Epidermal melanocyte (primary cell): ENCODE data around the gene PRDM8.
A peak's percentile ranks its signal among the peaks of the same experiment; 100 is the strongest.

ENCODE experiments used
- DNase-seq: peaks from one replicate; pipeline ENCODE4 v3.0.0; 2011; ENCODE audit warnings: low spot score; ENCODE audit not compliant: insufficient read length

PRDM8 gene

DNA sequence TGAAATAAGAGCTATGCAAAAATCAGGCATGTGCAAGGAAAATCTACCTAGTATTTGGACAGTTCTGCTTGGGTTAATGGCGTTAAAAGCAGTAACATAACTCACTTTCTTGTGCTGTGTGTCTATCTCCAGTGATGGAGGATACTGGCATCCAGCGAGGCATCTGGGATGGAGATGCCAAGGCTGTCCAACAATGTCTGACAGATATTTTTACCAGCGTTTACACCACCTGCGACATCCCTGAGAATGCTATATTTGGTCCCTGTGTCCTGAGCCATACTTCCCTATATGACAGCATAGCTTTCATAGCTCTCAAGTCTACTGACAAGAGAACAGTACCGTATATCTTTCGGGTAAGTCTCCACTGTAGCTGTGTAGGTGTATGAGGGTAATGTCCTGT lies 2.6 kb downstream of the PRDM8 start:
- no peak for DNase-seq

DNA sequence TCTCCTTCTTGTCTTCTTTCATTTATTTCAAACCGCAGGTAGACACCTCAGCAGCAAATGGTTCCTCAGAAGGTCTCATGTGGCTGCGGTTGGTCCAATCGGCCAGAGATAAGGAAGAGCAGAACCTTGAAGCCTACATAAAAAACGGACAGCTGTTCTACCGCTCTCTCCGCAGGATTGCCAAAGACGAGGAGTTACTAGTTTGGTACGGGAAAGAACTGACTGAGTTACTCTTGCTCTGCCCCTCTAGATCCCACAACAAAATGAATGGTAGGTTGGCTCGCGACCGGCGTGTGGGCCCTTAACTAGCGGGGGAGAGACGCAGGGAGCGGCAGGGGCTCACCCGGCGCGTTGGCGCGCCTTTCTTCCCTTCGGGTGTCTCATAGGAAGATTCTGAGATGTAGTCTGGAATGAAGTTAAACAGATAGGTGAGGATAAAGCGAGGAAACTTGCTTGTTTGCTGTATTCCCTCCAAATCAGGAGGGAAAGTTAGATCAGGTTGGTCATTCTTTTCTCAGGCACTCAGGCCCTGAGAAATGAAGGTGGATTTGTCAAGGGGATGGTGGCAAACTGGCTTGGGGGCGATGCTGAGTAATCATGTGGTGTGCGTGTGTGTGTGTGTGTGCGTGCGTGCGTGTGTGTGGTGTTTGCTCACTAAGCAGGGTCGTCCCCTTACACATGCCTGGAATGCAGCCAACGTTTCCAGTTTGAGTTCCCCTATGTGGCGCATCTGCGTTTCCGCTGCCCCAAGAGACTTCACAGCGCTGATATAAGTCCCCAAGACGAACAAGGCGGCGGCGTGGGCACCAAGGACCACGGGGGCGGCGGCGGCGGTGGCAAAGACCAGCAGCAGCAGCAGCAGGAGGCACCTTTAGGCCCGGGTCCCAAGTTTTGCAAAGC lies 4.2 kb downstream of the PRDM8 start:
- no peak for DNase-seq

DNA sequence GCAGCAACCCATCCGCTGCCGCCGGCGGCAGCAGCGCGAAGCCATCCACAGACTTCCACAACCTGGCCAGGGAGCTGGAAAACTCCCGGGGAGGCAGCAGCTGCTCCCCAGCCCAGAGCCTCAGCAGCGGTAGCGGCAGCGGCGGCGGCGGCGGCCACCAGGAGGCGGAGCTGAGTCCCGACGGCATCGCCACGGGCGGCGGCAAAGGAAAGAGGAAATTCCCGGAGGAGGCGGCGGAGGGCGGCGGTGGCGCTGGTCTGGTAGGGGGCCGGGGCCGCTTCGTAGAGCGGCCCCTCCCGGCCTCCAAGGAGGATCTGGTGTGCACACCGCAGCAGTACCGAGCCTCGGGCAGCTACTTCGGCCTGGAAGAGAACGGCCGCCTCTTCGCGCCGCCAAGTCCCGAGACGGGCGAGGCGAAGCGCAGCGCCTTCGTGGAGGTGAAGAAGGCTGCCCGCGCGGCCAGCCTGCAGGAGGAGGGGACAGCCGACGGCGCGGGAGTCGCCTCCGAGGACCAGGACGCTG lies 4.9 kb downstream of the PRDM8 start:
- peak; percentile 72 for DNase-seq

GRCh38 chr4:80202741-80203553 lies 5.6 kb downstream of the PRDM8 start:
- no peak for DNase-seq

DNA sequence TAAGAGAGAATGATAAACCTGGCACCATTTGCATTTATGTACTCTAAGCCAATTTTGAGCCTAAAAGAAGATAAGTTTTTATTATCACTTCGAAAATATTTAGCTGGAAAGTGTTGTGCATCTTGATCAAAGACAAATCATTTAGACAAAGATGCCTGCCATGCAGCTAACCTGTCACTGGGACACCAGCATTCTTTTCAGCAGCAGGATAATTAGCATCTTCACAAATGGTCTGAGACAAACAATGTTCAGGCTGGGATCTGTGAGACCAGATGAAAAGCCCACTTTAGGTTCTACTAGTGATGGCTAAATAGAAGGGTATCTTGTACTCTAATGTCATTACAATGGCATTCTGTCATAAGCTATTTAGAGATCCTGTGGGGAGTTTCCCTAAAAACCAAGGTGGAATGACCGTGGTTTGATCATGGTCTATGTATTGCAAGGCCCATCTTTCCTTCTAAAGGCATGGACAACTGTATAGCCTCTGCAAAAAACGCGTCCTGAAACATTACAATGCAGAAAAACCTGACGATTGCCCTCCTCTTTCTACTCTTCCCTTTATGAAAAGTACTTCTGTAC lies 7.2 kb downstream of the PRDM8 start:
- no peak for DNase-seq

DNA sequence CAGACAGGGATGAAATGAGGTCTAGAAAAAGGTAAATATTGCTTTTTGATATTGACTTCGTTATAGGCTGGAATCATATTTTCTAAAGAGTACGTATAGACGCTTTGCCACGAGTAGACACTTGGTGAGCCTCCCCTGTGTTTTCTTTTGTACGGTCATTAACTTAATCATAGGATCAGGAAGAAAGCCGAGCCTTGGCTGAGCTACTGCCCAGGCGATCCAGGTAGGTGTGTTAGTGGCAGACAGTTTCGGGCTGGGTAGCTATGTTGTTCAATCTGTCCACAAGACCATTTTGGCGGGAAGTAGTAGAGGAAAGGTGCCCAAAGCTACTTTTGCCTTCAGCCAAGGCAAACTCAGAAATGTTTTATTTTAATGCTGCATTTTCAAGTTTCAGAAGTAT lies 8.8 kb downstream of the PRDM8 start:
- no peak for DNase-seq

DNA sequence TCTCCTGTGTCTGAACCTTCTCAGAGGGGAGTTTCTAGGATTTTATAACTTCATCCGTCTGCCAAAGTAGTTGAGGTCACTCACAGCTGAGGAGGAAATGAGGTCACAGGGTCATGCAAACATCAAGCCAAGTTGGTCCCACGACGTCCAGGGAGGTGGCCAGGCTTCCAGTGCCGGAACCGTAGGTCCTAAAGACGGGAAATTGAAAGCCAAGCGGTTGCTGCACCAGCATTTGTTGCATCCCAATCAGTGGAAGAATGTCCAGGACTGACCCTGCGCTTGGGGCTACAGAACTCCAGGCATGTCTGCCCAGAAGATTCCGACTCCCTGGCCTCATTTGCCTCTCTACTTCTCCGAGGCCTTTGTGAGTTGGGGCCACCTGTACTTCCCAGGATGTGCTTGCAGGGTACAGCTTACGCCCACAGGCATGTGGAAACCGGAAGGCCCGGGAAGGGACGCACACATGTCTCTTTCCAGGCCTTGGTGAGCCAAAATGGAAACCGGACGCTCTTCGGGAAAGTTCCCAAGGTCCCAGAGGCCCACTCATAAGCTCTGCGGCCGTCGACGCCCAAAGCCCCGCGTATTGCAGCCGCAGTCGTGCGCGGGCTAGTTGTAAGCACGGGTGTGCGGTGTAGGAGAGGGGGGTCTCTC lies 9.3 kb downstream of the PRDM8 start:
- no peak for DNase-seq

DNA sequence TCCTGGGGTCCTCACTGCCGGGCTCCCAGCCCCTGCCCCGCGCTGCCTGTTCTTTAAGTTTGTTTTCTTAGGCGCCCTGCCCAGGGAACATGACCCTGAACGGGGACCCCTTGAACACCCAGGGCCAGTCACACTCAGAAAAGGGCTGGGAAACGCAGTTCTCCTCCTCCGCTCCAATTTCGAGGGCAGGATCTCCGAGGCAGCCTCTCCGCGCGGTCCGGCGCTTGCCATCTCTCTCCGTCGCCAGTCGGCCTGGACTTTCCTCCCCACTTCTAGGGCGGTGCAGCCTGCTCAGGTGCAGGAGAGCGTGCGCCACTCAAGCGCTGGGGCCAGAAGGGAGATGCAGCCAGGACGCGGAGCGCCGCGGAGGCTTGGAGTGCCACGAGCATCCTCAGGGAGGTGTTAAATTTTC lies 9.9 kb downstream of the PRDM8 start:
- no peak for DNase-seq

- no peak for DNase-seq
Measured at GRCh38 chr4:80207664-80208063, 10.4 kb downstream of the PRDM8 start.

DNA sequence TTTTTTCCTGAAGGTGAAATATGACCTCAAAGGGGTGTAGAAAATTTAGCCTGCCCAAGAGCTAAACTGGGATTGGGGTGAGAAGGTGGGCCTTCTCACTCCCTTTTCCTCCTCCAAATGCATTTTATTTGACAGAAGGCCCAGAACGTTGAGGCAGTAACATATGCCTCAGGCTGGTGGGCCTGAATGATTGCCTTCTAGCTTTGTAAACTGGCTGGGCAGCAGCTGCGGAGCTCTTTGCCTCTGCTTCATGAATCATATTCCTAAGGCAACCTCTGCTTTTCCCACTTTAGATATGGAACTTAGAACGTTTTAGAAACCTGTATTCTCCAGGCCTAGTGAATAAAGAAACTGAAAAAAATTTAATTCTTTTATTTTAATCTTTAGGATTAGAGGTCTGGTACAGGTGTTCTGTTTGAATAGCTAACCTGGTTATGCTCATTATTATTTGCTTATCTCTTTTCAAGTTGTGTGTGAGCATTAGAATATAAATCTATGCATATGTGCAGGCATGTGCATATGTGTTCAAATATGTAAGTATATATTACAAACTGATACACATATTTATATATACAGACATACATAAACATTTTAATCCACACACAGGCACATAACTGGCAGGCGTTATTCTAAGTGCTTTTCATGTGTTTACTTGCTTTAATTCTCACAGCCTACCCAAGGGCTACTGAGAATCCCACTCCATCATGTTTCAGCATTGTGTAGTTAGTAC lies 11.5 kb downstream of the PRDM8 start:
- no peak for DNase-seq

GRCh38 chr4:80209340-80209701 lies 12.0 kb downstream of the PRDM8 start:
- no peak for DNase-seq

GRCh38 chr4:80210549-80210948 lies 13.2 kb downstream of the PRDM8 start:
- no peak for DNase-seq

GRCh38 chr4:80213117-80213815 lies 16.0 kb downstream of the PRDM8 start:
- no peak for DNase-seq

DNA sequence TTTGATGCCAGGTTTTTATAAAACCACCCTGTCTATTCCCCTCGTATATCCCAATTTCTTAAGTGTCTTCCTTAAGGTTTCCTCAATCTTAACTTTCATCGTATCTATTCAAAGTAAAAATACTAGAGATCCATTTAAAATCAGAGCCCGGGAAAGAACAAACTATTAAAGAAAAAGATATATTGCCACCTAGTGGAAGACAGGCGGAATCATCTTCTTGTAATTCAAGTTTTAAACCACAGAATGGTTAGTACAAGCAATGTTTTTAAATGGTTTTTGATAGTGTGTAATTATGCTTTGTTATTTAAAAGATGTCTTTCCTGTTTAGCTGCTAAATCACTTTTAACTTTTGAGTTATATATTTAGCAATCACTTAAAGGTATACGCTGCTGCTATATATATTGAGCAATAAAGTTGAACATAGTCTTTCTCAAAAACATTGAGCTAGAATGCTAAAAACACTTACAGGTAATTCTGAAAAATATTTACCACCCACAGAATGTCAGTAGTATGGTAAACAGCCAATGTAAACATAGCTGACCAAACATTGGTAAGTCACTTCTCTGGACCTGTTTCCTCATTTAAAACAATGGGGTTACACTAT lies 18.2 kb downstream of the PRDM8 start:
- DNase-seq, result no peak

- no peak for DNase-seq
Measured at GRCh38 chr4:80216100-80216761, 18.9 kb downstream of the PRDM8 start.

- DNase-seq, result no peak
Measured at GRCh38 chr4:80219301-80220025, 22.2 kb downstream of the PRDM8 start.

- DNase-seq, result no peak
Measured at GRCh38 chr4:80220711-80221110, 23.4 kb downstream of the PRDM8 start.

DNA sequence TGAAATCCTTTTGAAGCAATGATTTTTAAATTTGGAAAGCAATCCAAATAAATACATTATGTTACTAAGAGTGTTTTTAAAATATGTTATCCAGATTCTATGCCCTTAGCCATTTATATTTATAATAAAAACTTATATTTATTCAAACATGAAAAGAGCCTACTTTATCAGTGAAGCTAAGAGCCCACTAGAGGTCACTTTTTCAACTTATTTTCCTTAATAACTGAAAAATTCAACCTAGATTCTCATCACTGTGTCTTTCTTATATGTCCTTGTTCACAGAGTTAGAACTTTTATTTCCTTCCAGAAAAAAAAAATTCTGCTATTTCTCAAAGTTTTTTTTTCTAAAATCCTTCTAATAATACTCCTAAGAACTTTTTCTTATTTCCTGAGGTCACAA lies 23.9 kb downstream of the PRDM8 start:
- DNase-seq, result no peak

DNA sequence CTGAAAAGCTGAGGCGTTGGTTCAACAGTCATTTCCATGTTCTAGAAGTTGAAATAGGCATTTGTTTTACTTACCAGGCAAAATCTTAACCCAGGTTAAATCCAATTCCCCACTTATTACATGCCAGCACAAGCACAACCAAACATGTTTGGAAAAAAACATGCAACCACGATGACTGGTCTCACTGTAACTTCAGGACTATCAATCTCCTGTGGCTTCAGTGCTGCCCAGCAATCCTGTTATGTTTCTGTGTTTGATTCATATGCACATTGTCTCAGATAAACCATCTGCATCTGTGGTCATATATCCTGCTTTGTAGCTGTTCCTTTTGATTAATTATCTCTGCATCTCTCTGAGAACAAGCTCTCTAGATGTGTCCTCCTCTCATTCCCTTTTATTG lies 28.3 kb downstream of the PRDM8 start:
- DNase-seq, result no peak
